ENCODE data around the gene CDK18.

DNA sequence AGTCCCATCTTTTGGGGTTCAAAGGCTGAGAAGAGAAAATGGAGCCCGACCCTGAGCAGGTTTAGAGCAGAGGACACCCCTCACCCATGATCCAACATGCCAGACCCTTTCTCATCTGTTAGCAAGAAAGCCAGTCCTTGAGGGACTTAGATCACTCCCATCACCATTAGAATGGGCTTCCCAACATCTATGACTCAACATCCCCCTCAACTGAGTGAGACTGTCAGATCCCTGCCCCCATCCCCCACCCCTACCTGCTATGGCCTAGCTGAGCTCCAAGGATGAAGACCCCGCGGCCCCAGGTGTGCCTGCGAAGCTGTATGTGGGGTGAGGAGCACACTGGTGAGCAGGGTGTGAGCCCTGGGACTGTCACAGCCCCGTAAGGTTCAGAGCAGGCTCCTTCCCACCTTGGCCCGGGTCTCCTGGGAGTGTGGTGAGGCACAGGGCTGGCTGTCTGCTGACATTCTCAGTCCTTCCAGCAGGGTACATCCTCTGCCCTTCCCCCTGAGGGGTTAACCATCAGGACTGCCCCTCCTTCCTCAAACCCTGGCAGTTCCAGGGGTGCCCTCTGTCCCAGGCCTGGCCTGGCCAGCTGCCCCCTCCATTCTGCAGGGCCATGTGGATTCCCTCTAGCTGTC is 27.2 kb upstream of the CDK18 start:
- TF ChIP-seq, protein P1, sequence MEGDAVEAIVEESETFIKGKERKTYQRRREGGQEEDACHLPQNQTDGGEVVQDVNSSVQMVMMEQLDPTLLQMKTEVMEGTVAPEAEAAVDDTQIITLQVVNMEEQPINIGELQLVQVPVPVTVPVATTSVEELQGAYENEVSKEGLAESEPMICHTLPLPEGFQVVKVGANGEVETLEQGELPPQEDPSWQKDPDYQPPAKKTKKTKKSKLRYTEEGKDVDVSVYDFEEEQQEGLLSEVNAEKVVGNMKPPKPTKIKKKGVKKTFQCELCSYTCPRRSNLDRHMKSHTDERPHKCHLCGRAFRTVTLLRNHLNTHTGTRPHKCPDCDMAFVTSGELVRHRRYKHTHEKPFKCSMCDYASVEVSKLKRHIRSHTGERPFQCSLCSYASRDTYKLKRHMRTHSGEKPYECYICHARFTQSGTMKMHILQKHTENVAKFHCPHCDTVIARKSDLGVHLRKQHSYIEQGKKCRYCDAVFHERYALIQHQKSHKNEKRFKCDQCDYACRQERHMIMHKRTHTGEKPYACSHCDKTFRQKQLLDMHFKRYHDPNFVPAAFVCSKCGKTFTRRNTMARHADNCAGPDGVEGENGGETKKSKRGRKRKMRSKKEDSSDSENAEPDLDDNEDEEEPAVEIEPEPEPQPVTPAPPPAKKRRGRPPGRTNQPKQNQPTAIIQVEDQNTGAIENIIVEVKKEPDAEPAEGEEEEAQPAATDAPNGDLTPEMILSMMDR (conservative IDR thresholded peaks at IDR 0.05; ENCODE audit: low read depth, low read length), result no peak
- no peak for TF ChIP-seq EZH2 (IDR thresholded peaks at IDR 0.05; ENCODE audit: borderline replicate concordance, low read depth, low read length, poor library complexity, severe bottlenecking)
